Chondrocyte (in vitro differentiated cells): ENCODE results near the gene MYO18B. TPM values are rescaled to one million over a fixed set of nuclear protein-coding genes. Genes with fewer than 3 reads are reported as not detected.

Experiments used
- DNase-seq: peaks from one replicate; pipeline ENCODE4 v3.0.0; 2021; ENCODE audit warnings: mixed read lengths, low spot score
- H3K27ac Mint-ChIP-seq: one replicate; pipeline ENCODE4 v1.8.0; 2021; ENCODE audit warnings: mild to moderate bottlenecking, moderate library complexity, mixed read lengths; ENCODE audit not compliant: unreplicated experiment
- H3K27me3 Mint-ChIP-seq: 2 replicates; pipeline ENCODE4 v1.8.0; 2021; ENCODE audit warnings: low read depth, mixed read lengths
- H3K36me3 Mint-ChIP-seq: 2 replicates; pipeline ENCODE4 v1.8.0; 2021; ENCODE audit warnings: low read depth, mixed read lengths
- H3K4me1 Mint-ChIP-seq: 2 replicates; pipeline ENCODE4 v1.8.0; 2021; ENCODE audit warnings: low read depth, mild to moderate bottlenecking, mixed read lengths
- H3K4me3 Mint-ChIP-seq: one replicate; pipeline ENCODE4 v1.8.0; 2021; ENCODE audit warnings: mild to moderate bottlenecking, moderate library complexity, mixed read lengths; ENCODE audit not compliant: unreplicated experiment
- H3K9me3 Mint-ChIP-seq: 2 replicates; pipeline ENCODE4 v1.8.0; 2021; ENCODE audit warnings: low read depth, mixed read lengths
- CTCF ChIP-seq: fragments of 200-600 bp; sonication (generic); IDR thresholded peaks from 2 replicates; pipeline ENCODE4 v1.5.0; 2021; ENCODE audit warnings: antibody characterized with exemption, mild to moderate bottlenecking, moderate library complexity
- total RNA-seq: library from RNA; stranded (reverse); gene quantifications from 3 replicates; pipeline ENCODE4 v1.2.1, GENCODE V29; 2021

Gene MYO18B
- total RNA-seq, 1 donor from 2014 or later: 0.20 TPM

- Mint-ChIP-seq H3K4me1 (no peaks in the 10 kb centered on the region), H3K9me3 (peaks cover 5% of the 10 kb centered on the region), H3K4me3 (no peak overlapping the region), H3K36me3 (no peaks in the 10 kb centered on the region), H3K27ac (no peak overlapping the region), H3K27me3 (peaks cover 4% of the 10 kb centered on the region)
- no peak for DNase-seq
- no peak for TF ChIP-seq CTCF
Observed at GRCh38 chr22:25900390-25900789, 158.4 kb downstream of the MYO18B start.

GRCh38 chr22:25900880-25901279, 158.9 kb downstream of the MYO18B start:
- H3K4me3 Mint-ChIP-seq: no peak overlapping the region
- H3K4me1 Mint-ChIP-seq: no peaks in the 10 kb centered on the region
- H3K27me3 Mint-ChIP-seq: peaks cover 5% of the 10 kb centered on the region
- no peak for TF ChIP-seq CTCF
- DNase-seq: no peak
- no peaks in the 10 kb centered on the region for H3K36me3 Mint-ChIP-seq
- H3K9me3 Mint-ChIP-seq: peaks cover 5% of the 10 kb centered on the region
- no peak overlapping the region for H3K27ac Mint-ChIP-seq

GRCh38 chr22:25902402-25902801, 160.4 kb downstream of the MYO18B start:
- no peak for TF ChIP-seq CTCF
- H3K9me3 Mint-ChIP-seq: no peaks in the 10 kb centered on the region
- H3K36me3 Mint-ChIP-seq: peaks cover 2% of the 10 kb centered on the region
- H3K4me3 Mint-ChIP-seq: no peak overlapping the region
- H3K4me1 Mint-ChIP-seq: no peaks in the 10 kb centered on the region
- H3K27me3 Mint-ChIP-seq: peaks cover 8% of the 10 kb centered on the region
- H3K27ac Mint-ChIP-seq: no peak overlapping the region
- DNase-seq: no peak

GRCh38 chr22:25903294-25903693, 161.3 kb downstream of the MYO18B start:
- TF ChIP-seq CTCF: no peak
- Mint-ChIP-seq H3K27ac (no peak overlapping the region), H3K4me1 (no peaks in the 10 kb centered on the region)

GRCh38 chr22:25908212-25908611, 166.2 kb downstream of the MYO18B start:
- Mint-ChIP-seq H3K9me3 (no peaks in the 10 kb centered on the region), H3K36me3 (peaks cover 2% of the 10 kb centered on the region), H3K27me3 (peaks cover 35% of the 10 kb centered on the region), H3K27ac (no peak overlapping the region), H3K4me1 (no peaks in the 10 kb centered on the region), H3K4me3 (no peak overlapping the region)
- no peak for DNase-seq
- TF ChIP-seq CTCF: no peak

More at GRCh38 chr22:25903294-25903693, 161.3 kb downstream of the MYO18B start:
- Mint-ChIP-seq H3K4me3 (no peak overlapping the region), H3K9me3 (no peaks in the 10 kb centered on the region), H3K27me3 (peaks cover 8% of the 10 kb centered on the region), H3K36me3 (peaks cover 2% of the 10 kb centered on the region)
- DNase-seq: no peak
